Measurements from ENCODE around the gene CDH20. TPM values are rescaled to one million over a fixed set of nuclear protein-coding genes. Genes with fewer than 3 reads are reported as not detected.

Gene CDH20
- not detected for polyA plus RNA-seq (2013, experiment 1 of 2)
- polyA plus RNA-seq (2013, experiment 2 of 2) = 0.01 TPM

GRCh38 chr18:61333271-61333745 is at the start of gene CDH20:
CDH20 (plus strand) TSS chr18:61333430.
- H4K8ac ChIP-seq (ENCODE audit: low read length) = no peak within 1 kb of the TSS
- H2AK5ac ChIP-seq (ENCODE audit: low read length, severe bottlenecking) = no peak within 1 kb of the TSS
- peaks cover 16% of the 10 kb centered on the region for H3K4me1 ChIP-seq (ENCODE audit: control insufficient read depth, insufficient read depth, low read depth, low read length)
- H2BK12ac ChIP-seq (ENCODE audit: low read length in 2 of 2) = no peak within 1 kb of the TSS
- H2BK15ac ChIP-seq (ENCODE audit: low read depth, poor library complexity, severe bottlenecking) = no peak within 1 kb of the TSS
- H3K4me2 ChIP-seq (ENCODE audit: low read length, poor library complexity, severe bottlenecking) = peak within 1 kb of the TSS; percentile 75
- 2% methylated on average over 26 of the region's 32 CpGs for WGBS
- peaks cover 26 to 29% of the 10 kb centered on the region in 2 experiments for H3K27me3 ChIP-seq (ENCODE audit: control insufficient read depth in 1 of 2, insufficient read depth in 1 of 2, low read length in 2 of 2)
- H3K27ac ChIP-seq (ENCODE audit: low read length, poor library complexity, severe bottlenecking) = no peak within 1 kb of the TSS
- no peaks in the 10 kb centered on the region for H3K9me3 ChIP-seq (ENCODE audit: control insufficient read depth, low read length)
- H3K36me3 ChIP-seq (ENCODE audit: control insufficient read depth in 1 of 2, insufficient read depth in 2 of 2, low read depth in 1 of 2, low read length in 2 of 2) = no peaks in the 10 kb centered on the region
- no peak within 1 kb of the TSS for H2AFZ ChIP-seq (ENCODE audit: low read depth, low read length)
- no peak for DNase-seq
- no peak within 1 kb of the TSS for H3K14ac ChIP-seq (ENCODE audit: low read length in 2 of 2)
- H2BK5ac ChIP-seq (ENCODE audit: low read depth, low read length, poor library complexity, severe bottlenecking) = no peak within 1 kb of the TSS
- no peak within 1 kb of the TSS for H3K18ac ChIP-seq (ENCODE audit: low read depth in 1 of 2, low read length in 2 of 2)
- no peak within 1 kb of the TSS for H3K23ac ChIP-seq (ENCODE audit: low read length in 2 of 2)
- no peaks in the 10 kb centered on the region for H3K79me1 ChIP-seq (replicated peaks; ENCODE audit: low read length, poor library complexity, severe bottlenecking)
- H3K4me3 ChIP-seq (ENCODE audit: insufficient read depth in 1 of 2, low read depth in 1 of 2, low read length in 2 of 2) = peak within 1 kb of the TSS; percentile 47 to 76
- H2BK120ac ChIP-seq (ENCODE audit: low read depth, low read length) = no peak within 1 kb of the TSS
- no peak within 1 kb of the TSS for H4K91ac ChIP-seq (ENCODE audit: low read length)
- H3K4ac ChIP-seq (ENCODE audit: low read depth in 1 of 2, low read length in 2 of 2) = no peak within 1 kb of the TSS
- H3K9ac ChIP-seq (ENCODE audit: low read length) = peak within 1 kb of the TSS; percentile 37

GRCh38 chr18:61284039-61284438 is 49.2 kb upstream of the CDH20 start:
- Histone ChIP-seq H3K27me3 (ENCODE audit: control insufficient read depth in 1 of 2, insufficient read depth in 1 of 2, low read length in 2 of 2) (no peaks in the 10 kb centered on the region), H3K36me3 (ENCODE audit: control insufficient read depth in 1 of 2, insufficient read depth in 2 of 2, low read depth in 1 of 2, low read length in 2 of 2) (no peaks in the 10 kb centered on the region), H3K4me1 (ENCODE audit: control insufficient read depth, insufficient read depth, low read depth, low read length) (no peaks in the 10 kb centered on the region), H3K18ac (ENCODE audit: low read depth in 1 of 2, low read length in 2 of 2) (no peak overlapping the region), H3K4me2 (ENCODE audit: low read length, poor library complexity, severe bottlenecking) (no peak overlapping the region), H3K27ac (ENCODE audit: low read length, poor library complexity, severe bottlenecking) (no peak overlapping the region), H2BK120ac (ENCODE audit: low read depth, low read length) (no peak overlapping the region), H3K4ac (ENCODE audit: low read depth in 1 of 2, low read length in 2 of 2) (no peak overlapping the region), H3K23ac (ENCODE audit: low read length in 2 of 2) (no peak overlapping the region), H4K8ac (ENCODE audit: low read length) (no peak overlapping the region), H3K4me3 (ENCODE audit: insufficient read depth in 1 of 2, low read depth in 1 of 2, low read length in 2 of 2) (no peak overlapping the region), H3K9ac (ENCODE audit: low read length) (no peak overlapping the region), H3K9me3 (ENCODE audit: control insufficient read depth, low read length) (peaks cover 30% of the 10 kb centered on the region), H3K14ac (ENCODE audit: low read length in 2 of 2) (no peak overlapping the region), H2BK15ac (ENCODE audit: low read depth, poor library complexity, severe bottlenecking) (no peak overlapping the region), H2BK5ac (ENCODE audit: low read depth, low read length, poor library complexity, severe bottlenecking) (no peak overlapping the region), H2AK5ac (ENCODE audit: low read length, severe bottlenecking) (no peak overlapping the region), H2BK12ac (ENCODE audit: low read length in 2 of 2) (no peak overlapping the region), H4K91ac (ENCODE audit: low read length) (no peak overlapping the region), H2AFZ (ENCODE audit: low read depth, low read length) (no peak overlapping the region), H3K79me1 (replicated peaks; ENCODE audit: low read length, poor library complexity, severe bottlenecking) (no peaks in the 10 kb centered on the region)
- WGBS = 72% methylated on average over 3 of the region's 4 CpGs
- DNase-seq = no peak

GRCh38 chr18:61285777-61286176 is 47.5 kb upstream of the CDH20 start:
- Histone ChIP-seq H2BK5ac (ENCODE audit: low read depth, low read length, poor library complexity, severe bottlenecking) (no peak overlapping the region), H3K4me1 (ENCODE audit: control insufficient read depth, insufficient read depth, low read depth, low read length) (no peaks in the 10 kb centered on the region), H2AK5ac (ENCODE audit: low read length, severe bottlenecking) (no peak overlapping the region), H3K36me3 (ENCODE audit: control insufficient read depth in 1 of 2, insufficient read depth in 2 of 2, low read depth in 1 of 2, low read length in 2 of 2) (no peaks in the 10 kb centered on the region), H3K9me3 (ENCODE audit: control insufficient read depth, low read length) (peaks cover 15% of the 10 kb centered on the region), H2AFZ (ENCODE audit: low read depth, low read length) (no peak overlapping the region), H4K8ac (ENCODE audit: low read length) (no peak overlapping the region), H3K23ac (ENCODE audit: low read length in 2 of 2) (no peak overlapping the region), H3K18ac (ENCODE audit: low read depth in 1 of 2, low read length in 2 of 2) (no peak overlapping the region), H2BK15ac (ENCODE audit: low read depth, poor library complexity, severe bottlenecking) (no peak overlapping the region), H3K79me1 (replicated peaks; ENCODE audit: low read length, poor library complexity, severe bottlenecking) (no peaks in the 10 kb centered on the region), H3K9ac (ENCODE audit: low read length) (no peak overlapping the region), H2BK120ac (ENCODE audit: low read depth, low read length) (no peak overlapping the region), H3K4me2 (ENCODE audit: low read length, poor library complexity, severe bottlenecking) (no peak overlapping the region), H2BK12ac (ENCODE audit: low read length in 2 of 2) (no peak overlapping the region), H3K4me3 (ENCODE audit: insufficient read depth in 1 of 2, low read depth in 1 of 2, low read length in 2 of 2) (no peak overlapping the region), H3K27me3 (ENCODE audit: control insufficient read depth in 1 of 2, insufficient read depth in 1 of 2, low read length in 2 of 2) (no peaks in the 10 kb centered on the region), H3K4ac (ENCODE audit: low read depth in 1 of 2, low read length in 2 of 2) (no peak overlapping the region), H4K91ac (ENCODE audit: low read length) (no peak overlapping the region), H3K14ac (ENCODE audit: low read length in 2 of 2) (no peak overlapping the region), H3K27ac (ENCODE audit: low read length, poor library complexity, severe bottlenecking) (no peak overlapping the region)
- no peak for DNase-seq
- WGBS = 69% methylated on average over 2 of the region's 2 CpGs

- Histone ChIP-seq H3K79me1 (replicated peaks; ENCODE audit: low read length, poor library complexity, severe bottlenecking) (no peaks in the 10 kb centered on the region), H3K14ac (ENCODE audit: low read length in 2 of 2) (no peak overlapping the region), H3K4ac (ENCODE audit: low read depth in 1 of 2, low read length in 2 of 2) (no peak overlapping the region), H4K91ac (ENCODE audit: low read length) (no peak overlapping the region), H3K4me1 (ENCODE audit: control insufficient read depth, insufficient read depth, low read depth, low read length) (no peaks in the 10 kb centered on the region), H3K27ac (ENCODE audit: low read length, poor library complexity, severe bottlenecking) (no peak overlapping the region), H3K23ac (ENCODE audit: low read length in 2 of 2) (no peak overlapping the region), H2BK12ac (ENCODE audit: low read length in 2 of 2) (no peak overlapping the region), H2AFZ (ENCODE audit: low read depth, low read length) (no peak overlapping the region), H3K4me2 (ENCODE audit: low read length, poor library complexity, severe bottlenecking) (no peak overlapping the region), H3K9ac (ENCODE audit: low read length) (no peak overlapping the region), H3K27me3 (ENCODE audit: control insufficient read depth in 1 of 2, insufficient read depth in 1 of 2, low read length in 2 of 2) (no peaks in the 10 kb centered on the region), H3K36me3 (ENCODE audit: control insufficient read depth in 1 of 2, insufficient read depth in 2 of 2, low read depth in 1 of 2, low read length in 2 of 2) (no peaks in the 10 kb centered on the region), H2BK15ac (ENCODE audit: low read depth, poor library complexity, severe bottlenecking) (no peak overlapping the region), H2BK5ac (ENCODE audit: low read depth, low read length, poor library complexity, severe bottlenecking) (no peak overlapping the region), H4K8ac (ENCODE audit: low read length) (no peak overlapping the region), H2AK5ac (ENCODE audit: low read length, severe bottlenecking) (no peak overlapping the region), H3K18ac (ENCODE audit: low read depth in 1 of 2, low read length in 2 of 2) (no peak overlapping the region), H2BK120ac (ENCODE audit: low read depth, low read length) (no peak overlapping the region), H3K9me3 (ENCODE audit: control insufficient read depth, low read length) (peaks cover 4% of the 10 kb centered on the region), H3K4me3 (ENCODE audit: insufficient read depth in 1 of 2, low read depth in 1 of 2, low read length in 2 of 2) (no peak overlapping the region)
- WGBS = 81% methylated on average over 1 of the region's 4 CpGs
- DNase-seq = no peak
These were observed 46.4 kb upstream of the CDH20 start for GRCh38 chr18:61286867-61287266.

All from mesenchymal stem cell (in vitro differentiated cells and primary cell).